Measurements from ENCODE around the gene SCARF2.

SCARF2 gene

GRCh38 chr22:20450551-20450906 lies 12.9 kb upstream of the SCARF2 start:
- peak overlapping the region; percentile 73 for H3K27ac ChIP-seq
- TF ChIP-seq ZFX (IDR thresholded peaks at IDR 0.05): no peak
- TF ChIP-seq CTCF (conservative IDR thresholded peaks at IDR 0.05): no peak

- TF ChIP-seq CTCF (conservative IDR thresholded peaks at IDR 0.05) (no peak), ZFX (IDR thresholded peaks at IDR 0.05) (no peak)
- peak overlapping the region; percentile 73 for H3K27ac ChIP-seq
Measured at GRCh38 chr22:20449819-20450550, 12.4 kb upstream of the SCARF2 start.

- no peak for TF ChIP-seq ZFX (IDR thresholded peaks at IDR 0.05)
- no peak for TF ChIP-seq CTCF (conservative IDR thresholded peaks at IDR 0.05)
- H3K27ac ChIP-seq: no peak overlapping the region
Measured at GRCh38 chr22:20448630-20449029, 11.0 kb upstream of the SCARF2 start.

DNA sequence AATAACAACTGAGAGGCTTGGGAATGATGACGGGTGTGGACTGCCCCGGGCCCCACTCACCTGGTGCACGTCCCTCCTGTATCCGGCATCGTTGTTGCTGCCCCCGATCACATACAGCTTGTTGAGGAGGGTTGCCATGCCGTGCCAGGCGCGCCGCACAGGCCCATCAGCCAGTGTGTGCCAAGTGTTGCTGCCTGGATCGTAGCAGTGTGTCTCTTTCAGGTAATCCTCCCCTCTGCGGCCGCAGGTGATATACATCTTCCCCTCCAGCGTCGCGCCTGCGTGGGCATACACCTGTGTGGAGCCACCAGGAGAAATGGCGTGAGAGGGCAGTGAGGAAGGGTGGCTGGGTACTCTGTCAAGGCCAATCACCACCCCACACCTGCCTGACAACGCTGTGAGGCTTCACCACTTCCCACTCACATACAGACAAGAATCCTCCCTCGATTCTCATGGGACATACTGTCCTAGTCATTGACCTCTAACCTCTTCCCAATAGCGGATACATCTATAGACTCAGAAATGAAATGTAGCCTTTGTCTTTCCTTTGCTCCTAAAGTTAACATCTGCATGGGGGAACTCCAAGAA lies 8.9 kb upstream of the SCARF2 start:
- no peak overlapping the region for H3K27ac ChIP-seq
- TF ChIP-seq CTCF (conservative IDR thresholded peaks at IDR 0.05) (no peak), ZFX (IDR thresholded peaks at IDR 0.05) (no peak)

GRCh38 chr22:20444325-20444724 lies 6.7 kb upstream of the SCARF2 start:
- TF ChIP-seq CTCF (conservative IDR thresholded peaks at IDR 0.05): no peak
- H3K27ac ChIP-seq: no peak overlapping the region

DNA sequence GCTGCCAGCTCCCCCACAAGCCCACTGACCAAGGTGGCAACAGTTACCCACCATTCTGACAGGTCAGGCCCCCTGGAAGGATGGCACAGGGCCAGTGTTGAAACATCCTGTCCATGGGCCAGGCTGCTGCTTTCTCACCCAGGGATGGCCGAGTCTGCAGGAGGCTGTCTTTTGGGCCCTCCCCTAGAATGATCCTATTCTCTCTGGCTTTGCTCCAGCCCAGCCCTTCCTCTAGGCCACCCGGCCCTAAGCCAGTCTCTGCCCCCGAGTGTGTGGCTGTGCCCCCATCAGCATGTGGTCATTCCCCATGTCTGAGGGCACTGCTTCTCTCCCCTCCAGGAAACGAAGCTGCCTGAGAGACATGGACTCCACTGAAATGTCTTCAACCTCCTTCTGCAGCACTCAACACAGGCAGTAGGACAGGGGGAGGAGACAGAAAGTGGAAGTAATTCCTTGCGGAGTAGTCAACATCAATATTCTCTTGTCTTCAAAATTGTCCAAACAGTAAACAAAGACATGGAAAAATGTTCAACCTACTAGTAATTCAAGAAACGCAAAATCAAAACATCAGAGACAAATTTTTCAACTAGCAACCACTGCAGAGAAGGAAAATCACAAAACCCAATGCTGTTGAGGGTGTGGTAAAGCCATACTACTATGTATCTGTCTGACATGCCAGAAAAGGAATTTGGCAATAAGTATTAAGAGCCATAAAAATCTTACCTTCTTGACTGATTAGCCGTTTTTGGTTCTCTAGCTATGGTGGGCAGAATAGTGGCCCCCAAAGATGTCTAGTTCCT lies 5.1 kb upstream of the SCARF2 start:
- H3K27ac ChIP-seq: no peak overlapping the region
- no peak for TF ChIP-seq ZFX (IDR thresholded peaks at IDR 0.05)
- no peak for TF ChIP-seq CTCF (conservative IDR thresholded peaks at IDR 0.05)

Measured in C4-2B (cell line).